ENCODE measurements around the gene STK36.

STK36 gene

DNA sequence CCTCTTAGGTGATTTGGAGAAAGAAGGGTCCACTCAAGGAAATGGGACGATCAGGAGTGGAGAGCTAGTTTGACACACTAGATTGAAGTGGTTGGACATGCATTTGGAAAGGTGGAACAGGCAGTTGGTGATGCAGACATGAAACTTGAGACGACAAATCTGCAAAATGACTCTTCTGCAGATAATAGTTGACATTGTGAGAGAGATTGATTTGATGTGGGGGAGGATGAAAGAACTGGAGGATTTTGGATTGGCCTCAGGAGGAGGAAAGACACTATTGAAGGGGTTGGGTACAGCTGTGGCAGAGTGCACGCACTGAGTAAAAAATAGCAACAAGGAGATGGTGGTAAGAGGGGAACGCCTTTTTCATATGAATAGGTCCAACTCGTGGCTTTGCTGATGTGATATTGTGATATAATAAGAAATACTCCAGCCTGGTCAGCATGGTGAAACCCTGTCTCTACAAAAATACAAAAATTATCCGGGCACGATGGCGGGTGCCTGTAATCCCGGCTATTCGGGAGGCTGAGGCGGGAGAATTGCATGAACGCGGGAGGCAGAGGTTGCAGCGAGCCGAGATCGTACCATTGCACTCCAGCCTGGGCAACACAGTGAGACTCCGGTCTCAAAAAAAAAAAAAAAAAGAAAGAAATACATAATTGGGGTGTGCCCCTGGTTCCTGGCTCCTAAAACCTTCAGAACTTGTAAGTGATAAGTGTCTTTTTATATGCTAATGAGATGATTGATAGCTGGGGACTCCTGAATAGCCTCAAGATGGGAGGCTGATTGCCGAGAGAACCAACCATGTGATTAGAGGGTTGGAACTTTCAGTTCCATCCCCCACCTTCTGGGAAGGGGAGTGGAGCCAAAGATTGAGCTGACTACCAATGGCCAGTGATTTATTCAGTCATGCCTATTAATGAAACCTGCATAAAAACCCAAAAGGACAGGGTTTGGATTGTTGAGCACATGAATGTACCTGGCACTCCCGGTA is 48.5 kb downstream of the STK36 start:
- no peak for DNase-seq (ENCODE audit: low read depth in 2 of 2)

- no peak for DNase-seq (ENCODE audit: low read depth in 2 of 2)
These were observed 49.6 kb downstream of the STK36 start for GRCh38 chr2:218721488-218721887.

- no peak for DNase-seq (ENCODE audit: low read depth in 2 of 2)
These were observed 50.0 kb downstream of the STK36 start for GRCh38 chr2:218721934-218722333.

- no peak for DNase-seq (ENCODE audit: low read depth in 2 of 2)
These were observed 50.5 kb downstream of the STK36 start for GRCh38 chr2:218722419-218722818.

DNA sequence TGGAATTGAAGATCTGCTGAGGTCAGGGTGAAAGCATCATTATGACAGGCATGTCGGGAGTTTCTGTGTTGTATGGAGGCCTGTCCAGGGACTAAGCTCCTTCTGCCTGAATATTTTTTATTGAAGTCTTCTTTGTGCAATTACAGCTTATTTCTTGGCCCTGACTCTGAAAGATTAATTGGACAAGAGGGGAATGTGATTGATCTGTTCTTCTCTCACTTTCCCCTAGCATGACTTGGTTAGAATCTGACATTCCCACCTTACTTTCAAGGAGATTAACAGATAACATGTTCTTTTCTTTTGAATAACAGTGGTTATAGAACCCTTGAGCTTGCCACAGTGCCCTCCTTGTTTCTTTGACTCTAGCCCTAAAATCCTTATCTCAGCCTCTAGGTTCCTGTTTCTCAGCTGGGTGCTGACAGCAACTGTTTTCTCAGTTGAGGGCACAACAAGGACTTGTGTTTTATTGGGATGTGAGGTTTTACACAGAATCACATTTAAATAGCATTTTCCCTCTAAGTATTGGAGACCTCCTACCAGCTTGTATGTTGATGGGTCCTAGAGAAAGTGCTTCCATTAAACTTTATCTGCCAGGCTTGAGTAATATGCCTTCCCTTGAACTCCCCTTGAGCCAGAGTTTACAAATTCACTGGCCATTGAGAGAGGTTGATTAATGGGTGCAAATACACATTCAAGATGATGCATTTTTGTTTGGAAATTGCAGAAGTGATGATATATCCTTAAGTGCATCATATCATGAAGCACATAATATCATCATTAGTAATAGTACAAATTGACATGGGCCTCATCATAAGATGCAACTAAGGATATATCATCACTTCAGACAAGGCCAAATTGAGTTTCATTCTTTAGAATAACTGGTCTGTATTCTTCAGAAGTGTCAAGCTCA is 51.2 kb downstream of the STK36 start:
- no peak for DNase-seq (ENCODE audit: low read depth in 2 of 2)

- no peak for DNase-seq (ENCODE audit: low read depth in 2 of 2)
These were observed 54.2 kb downstream of the STK36 start for GRCh38 chr2:218726004-218726574.

DNA sequence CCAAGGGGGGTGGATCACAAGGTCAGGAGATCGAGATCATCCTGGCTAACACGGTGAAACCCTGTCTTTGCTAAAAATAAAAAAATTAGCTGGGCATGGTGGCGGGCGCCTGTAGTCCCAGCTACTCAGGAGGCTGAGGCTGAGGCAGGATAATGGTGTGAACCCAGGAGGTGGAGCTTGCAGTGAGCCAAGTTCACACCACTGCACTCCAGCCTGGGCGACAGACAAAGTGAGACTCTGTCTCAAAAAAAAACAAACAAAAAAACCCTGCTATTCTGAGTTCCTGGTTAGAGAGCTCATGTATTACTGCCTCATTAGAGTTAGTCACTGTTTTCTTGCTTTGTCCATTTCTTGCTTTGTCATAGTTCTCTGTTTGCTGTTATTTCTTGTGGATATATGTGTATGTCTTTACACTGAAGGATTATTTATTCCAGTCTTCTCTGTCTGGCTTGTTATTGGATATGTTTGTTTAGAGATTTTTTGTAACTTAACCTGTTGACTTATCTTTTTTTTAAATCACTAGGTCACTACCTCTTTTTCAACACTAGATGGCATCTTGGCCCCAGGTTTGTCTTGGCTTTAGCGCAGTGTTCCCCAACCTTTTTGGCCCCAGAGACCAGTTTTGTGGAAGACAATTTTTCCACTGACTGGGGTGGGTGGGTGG is 55.7 kb downstream of the STK36 start:
- no peak for DNase-seq (ENCODE audit: low read depth in 2 of 2)

- DNase-seq (ENCODE audit: low read depth in 2 of 2) = no peak
These were observed 57.8 kb downstream of the STK36 start for GRCh38 chr2:218729640-218730039.

DNA sequence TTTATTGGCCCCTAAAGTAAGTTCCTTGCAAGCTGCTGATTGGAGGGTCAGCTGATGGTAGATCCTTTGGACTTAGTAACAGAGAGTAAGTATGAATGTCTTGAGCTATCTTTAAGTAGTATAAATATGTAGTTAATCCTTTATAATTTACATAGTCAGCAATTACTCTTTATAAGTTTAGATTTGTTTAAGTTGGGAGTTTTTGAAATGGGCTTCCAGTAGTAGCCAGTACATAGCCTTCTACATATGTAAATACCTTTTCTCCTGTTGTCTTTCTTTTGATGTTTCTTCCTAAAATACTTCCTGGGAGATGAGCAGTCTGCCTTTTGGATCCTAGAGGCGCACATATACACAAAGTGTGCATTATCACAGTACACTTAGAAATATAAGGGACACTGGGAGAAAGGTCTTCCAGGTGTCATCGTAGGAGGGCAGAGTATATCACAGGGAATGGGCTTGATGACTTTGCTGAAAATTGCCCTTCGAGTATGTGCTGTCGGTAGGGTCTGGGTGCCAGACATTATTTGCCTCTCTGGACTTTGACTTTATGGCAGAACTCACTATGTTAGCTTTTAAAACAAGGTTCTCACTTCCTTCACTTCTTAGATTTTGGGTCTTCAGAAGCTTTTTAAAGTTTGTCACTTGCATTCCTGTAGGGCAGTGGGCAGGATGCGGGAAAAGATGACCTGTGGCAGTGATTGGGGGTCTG is 60.3 kb downstream of the STK36 start:
- DNase-seq (ENCODE audit: low read depth in 2 of 2) = no peak

- no peak for DNase-seq (ENCODE audit: low read depth in 2 of 2)
These were observed 60.9 kb downstream of the STK36 start for GRCh38 chr2:218732761-218733158.

DNA sequence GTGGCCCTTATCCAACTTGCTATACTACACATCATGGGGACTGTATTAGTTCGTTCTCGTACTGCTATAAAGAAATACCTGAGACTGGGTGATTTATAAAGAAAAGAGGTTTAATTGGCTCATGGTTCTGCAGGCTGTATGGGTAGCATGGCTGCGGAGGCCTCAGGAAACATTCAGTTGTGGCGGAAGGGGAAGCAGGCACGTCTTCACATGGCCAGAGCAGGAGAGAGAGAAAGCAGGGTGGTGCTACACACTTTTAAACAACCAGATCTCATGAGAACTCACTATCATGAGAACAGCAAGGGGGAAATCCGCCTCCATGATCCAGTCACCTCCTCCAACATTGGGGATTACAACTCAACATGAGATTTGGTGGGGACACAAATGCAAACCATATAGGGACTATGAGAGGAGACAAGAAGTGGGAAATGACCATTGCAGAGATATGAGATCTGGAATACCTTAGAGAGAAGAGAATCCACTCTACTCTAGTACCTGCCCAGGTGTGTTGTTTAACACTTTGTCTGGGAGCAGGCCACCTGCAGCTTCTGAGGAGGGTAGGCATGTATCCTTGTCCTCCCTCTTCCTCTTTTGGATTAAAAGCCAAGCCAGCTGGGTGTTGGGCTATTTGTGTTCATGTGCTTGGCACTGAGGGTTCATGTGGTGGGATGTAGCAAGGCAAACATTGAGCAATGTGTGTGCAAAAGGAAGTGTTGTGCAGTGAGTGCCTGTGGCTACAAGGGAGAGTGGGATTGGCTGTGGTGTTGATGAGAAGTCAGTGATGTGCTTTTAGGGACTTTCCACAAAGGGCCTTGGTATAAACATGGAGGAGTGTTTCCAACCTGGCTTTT is 61.5 kb downstream of the STK36 start:
- DNase-seq (ENCODE audit: low read depth in 2 of 2) = no peak

DNA sequence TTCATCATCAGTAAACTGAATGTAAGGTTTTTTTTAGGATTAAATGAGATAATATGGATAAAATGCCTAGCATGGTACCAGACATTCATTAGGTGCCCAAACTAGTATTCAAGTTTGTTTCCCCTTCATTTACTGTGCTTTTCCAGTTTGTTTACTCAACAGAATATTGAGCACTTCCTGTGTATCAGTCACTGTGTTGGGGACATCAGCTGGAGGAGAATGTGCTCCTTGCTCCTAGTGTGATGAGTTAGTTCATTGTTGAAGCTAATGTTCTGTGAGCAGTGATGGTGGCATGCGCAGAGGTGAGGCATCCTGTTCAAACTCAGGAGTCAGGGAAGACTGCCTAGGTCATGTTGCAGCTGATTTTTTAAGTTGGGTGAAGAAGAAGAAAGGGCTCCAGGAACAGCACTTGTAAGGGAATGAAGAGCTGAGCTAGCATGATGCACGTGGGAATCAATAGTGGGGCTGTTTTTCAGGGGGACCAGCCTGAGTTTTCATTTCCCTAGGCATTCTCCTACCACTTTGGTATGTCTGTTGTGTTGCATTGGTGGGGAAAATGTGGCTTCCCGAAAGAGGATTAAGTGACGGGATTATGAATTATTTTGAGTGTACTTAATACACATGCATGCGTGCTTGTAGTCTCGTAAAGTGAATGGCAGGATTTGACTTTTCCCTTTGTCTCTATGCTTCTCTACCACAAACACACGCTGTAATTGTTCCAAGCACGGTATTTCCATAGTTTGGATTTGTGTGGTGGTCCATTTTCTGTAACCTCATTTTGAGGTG is 62.5 kb downstream of the STK36 start:
- no peak for DNase-seq (ENCODE audit: low read depth in 2 of 2)

DNA sequence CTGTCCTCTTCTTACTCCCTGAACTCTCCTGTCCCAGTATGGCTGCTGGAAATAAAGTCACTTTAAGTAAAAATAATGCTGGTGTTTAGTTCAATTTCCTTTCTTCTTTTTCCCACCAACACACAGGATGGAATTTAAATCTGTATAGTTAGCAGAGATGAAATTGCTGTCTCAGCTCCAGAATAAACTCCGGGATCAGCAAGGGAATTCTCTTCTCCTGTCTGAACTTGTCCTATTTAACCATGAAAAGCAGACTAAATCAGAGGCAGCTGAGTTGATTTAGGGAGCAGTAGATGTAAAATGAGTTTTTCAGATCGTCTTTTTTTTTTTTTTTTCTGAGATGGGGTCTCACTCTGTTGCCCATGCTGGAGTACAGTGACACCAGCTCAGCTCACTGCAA is 64.6 kb downstream of the STK36 start:
- DNase-seq (ENCODE audit: low read depth in 2 of 2) = no peak

GRCh38 chr2:218743068-218743467 is 71.2 kb downstream of the STK36 start:
- no peak for DNase-seq (ENCODE audit: low read depth in 2 of 2)

- no peak for DNase-seq (ENCODE audit: low read depth in 2 of 2)
These were observed 72.7 kb downstream of the STK36 start for GRCh38 chr2:218744615-218745014.

- DNase-seq (ENCODE audit: low read depth in 2 of 2) = no peak
These were observed 73.3 kb downstream of the STK36 start for GRCh38 chr2:218745160-218745558.

DNA sequence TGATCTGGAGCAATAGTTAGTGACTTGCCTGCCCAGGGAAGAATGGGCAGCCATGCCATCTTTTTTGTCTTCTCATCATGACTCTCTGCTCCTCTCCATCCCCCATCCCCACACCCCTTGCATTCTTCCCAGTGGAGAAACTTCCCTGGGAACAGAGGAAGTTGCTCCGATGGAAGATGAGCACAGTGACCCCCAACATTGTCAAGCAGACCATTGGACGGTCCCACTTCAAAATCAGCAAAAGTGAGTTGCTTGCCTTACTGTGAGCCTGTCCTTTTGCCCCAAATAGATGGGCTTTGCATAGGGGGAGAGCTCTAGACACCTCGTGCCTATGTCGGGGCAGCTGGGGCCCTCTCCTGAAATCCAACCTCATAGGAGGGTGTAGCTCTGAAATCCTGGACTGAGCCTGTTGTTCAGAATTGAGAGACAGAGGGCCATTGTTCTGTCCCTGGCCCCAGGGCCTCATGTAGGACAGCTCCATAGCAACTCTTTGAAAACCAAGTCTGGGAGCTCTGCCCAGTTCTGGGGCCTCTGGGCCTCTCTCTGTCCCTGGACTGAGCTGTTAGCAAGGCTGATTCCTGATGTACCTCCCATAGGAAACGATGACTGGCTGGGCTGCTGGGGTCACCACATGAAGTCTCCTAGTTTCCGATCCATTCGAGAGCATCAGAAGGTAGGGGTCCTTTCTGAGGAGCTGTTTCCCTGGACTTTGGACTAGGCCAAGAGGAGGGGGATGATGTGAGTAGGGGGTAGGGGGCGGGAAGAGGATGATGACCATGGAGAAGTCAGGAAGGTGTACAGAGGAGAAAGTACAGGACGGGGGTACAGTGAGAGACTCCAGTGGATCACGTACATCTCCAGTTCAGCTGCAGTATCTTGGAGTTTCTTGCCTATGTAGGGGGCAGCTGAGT is 73.9 kb downstream of the STK36 start:
- no peak for DNase-seq (ENCODE audit: low read depth in 2 of 2)

GRCh38 chr2:218746470-218746795 is 74.5 kb downstream of the STK36 start:
- DNase-seq (ENCODE audit: low read depth in 2 of 2) = no peak

Data from activated CD4-positive, alpha-beta T cell treated with anti-CD3 and anti-CD28 coated beads for 24 hours (primary cell).